Measurements from ENCODE around the gene UFL1.

DNA sequence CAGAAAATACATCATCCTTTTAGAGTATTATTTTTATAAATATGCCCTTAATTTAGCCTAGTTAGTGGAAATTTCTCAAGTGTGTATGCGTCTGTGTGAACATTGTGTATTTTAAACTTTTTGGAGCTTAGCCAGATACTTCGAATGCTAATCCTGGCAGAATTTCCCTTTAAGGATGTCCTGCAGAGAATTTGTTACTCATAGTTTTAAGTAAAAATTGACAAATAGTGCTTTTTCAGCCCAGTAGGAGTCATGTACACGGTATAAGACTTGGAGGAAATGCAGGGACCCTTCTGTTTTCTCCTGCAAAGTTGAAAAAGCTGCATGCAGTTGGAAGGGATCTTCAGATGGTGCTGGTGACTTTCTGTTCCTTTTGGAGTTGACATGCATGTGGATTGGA is 41.3 kb downstream of the UFL1 start, which contains the start of gene FHL5:
- TF ChIP-seq POLR2A (IDR thresholded peaks at IDR 0.05): no peak
- TF ChIP-seq, protein P1, sequence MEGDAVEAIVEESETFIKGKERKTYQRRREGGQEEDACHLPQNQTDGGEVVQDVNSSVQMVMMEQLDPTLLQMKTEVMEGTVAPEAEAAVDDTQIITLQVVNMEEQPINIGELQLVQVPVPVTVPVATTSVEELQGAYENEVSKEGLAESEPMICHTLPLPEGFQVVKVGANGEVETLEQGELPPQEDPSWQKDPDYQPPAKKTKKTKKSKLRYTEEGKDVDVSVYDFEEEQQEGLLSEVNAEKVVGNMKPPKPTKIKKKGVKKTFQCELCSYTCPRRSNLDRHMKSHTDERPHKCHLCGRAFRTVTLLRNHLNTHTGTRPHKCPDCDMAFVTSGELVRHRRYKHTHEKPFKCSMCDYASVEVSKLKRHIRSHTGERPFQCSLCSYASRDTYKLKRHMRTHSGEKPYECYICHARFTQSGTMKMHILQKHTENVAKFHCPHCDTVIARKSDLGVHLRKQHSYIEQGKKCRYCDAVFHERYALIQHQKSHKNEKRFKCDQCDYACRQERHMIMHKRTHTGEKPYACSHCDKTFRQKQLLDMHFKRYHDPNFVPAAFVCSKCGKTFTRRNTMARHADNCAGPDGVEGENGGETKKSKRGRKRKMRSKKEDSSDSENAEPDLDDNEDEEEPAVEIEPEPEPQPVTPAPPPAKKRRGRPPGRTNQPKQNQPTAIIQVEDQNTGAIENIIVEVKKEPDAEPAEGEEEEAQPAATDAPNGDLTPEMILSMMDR (IDR thresholded peaks at IDR 0.05): no peak

Data from stomach (tissue), 4 donors.